ENCODE data around the gene MND1. TPM values are rescaled to one million over a fixed set of nuclear protein-coding genes. Genes with fewer than 3 reads are reported as not detected.

The MND1 gene
- total RNA-seq, 1 donor from 2014 or later = 33.6 TPM

- H3K36me3 Mint-ChIP-seq (ENCODE audit: low read depth) = no peaks in the 10 kb centered on the region
- H3K4me1 Mint-ChIP-seq = no peaks in the 10 kb centered on the region
- TF ChIP-seq CTCF (conservative IDR thresholded peaks at IDR 0.05) = no peak
- no peak overlapping the region for H3K4me3 Mint-ChIP-seq
- no peak overlapping the region for H3K27ac Mint-ChIP-seq (ENCODE audit: unreplicated experiment)
- no peaks in the 10 kb centered on the region for H3K9me3 Mint-ChIP-seq
- H3K27me3 Mint-ChIP-seq (ENCODE audit: low read depth) = no peaks in the 10 kb centered on the region
- no peak for DNase-seq (ENCODE audit: low read depth, low spot score)
Measured at GRCh38 chr4:153438916-153439756, 94.6 kb downstream of the MND1 start.

DNA sequence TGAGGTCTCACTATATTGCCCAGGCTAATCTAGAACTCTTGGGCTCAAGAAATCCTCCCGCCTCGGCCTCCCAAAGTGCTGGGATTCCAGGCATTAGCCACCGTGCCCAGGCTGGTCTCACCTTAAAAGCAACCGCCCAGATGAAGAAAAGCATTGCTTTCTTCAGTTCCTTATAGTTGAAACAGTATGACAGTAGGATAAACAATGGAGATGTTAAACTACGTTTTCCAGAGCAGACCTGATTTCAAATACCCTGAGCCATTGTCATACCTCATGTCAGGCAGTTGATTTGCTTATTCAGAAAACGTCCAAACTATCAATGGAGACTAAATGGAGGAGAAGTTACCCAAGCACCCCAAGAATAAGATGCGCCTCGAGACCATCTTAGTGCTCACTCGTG is 95.3 kb downstream of the MND1 start:
- Mint-ChIP-seq H3K4me3 (no peak overlapping the region), H3K27ac (ENCODE audit: unreplicated experiment) (no peak overlapping the region), H3K27me3 (ENCODE audit: low read depth) (no peaks in the 10 kb centered on the region), H3K36me3 (ENCODE audit: low read depth) (no peaks in the 10 kb centered on the region), H3K9me3 (no peaks in the 10 kb centered on the region), H3K4me1 (no peaks in the 10 kb centered on the region)
- no peak for TF ChIP-seq CTCF (conservative IDR thresholded peaks at IDR 0.05)
- no peak for DNase-seq (ENCODE audit: low read depth, low spot score)

GRCh38 chr4:153440475-153440874 is 96.0 kb downstream of the MND1 start:
- Mint-ChIP-seq H3K4me1 (no peaks in the 10 kb centered on the region), H3K36me3 (ENCODE audit: low read depth) (no peaks in the 10 kb centered on the region), H3K4me3 (no peak overlapping the region), H3K27ac (ENCODE audit: unreplicated experiment) (no peak overlapping the region), H3K9me3 (no peaks in the 10 kb centered on the region), H3K27me3 (ENCODE audit: low read depth) (no peaks in the 10 kb centered on the region)
- DNase-seq (ENCODE audit: low read depth, low spot score) = no peak
- no peak for TF ChIP-seq CTCF (conservative IDR thresholded peaks at IDR 0.05)

DNA sequence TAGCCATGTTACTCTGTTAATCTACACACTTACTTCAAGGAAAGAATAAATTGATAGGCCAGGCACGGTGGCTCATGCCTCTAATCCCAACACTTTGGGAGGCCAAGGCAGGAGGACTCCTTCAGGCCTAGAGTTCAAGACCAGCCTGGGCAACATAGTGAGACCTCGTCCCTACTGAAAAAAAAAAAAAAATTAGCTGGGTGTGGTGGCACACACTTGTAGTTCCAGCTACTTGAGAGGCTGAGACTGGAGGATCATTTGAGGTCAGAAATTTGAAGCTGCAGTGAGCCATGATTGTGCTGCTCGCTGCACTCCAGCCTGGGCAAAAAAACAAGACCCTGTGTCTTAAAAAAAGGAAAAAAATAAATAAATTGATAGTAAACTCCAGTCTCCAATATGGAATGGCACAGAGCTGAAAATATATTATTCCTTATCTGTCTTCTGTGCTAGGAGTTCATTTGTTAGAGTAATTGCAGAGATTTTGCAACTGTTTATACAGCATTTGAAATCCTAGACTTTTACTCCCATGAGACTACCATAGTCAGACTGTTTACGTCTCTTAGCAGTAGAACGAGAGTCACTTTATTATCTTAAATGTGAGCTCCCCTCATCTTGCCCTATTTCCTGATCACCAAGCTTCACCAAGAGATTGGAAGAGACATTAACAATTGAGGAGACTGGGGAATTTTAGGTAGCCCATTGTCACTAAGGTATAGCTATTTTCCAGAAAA is 102.9 kb downstream of the MND1 start:
- H3K9me3 Mint-ChIP-seq = no peaks in the 10 kb centered on the region
- H3K27ac Mint-ChIP-seq (ENCODE audit: unreplicated experiment) = no peak overlapping the region

More for the DNA sequence above, 102.9 kb downstream of the MND1 start:
- H3K4me1 Mint-ChIP-seq = peaks cover 29% of the 10 kb centered on the region
- no peaks in the 10 kb centered on the region for H3K36me3 Mint-ChIP-seq (ENCODE audit: low read depth)
- no peaks in the 10 kb centered on the region for H3K27me3 Mint-ChIP-seq (ENCODE audit: low read depth)
- TF ChIP-seq CTCF (conservative IDR thresholded peaks at IDR 0.05) = no peak
- H3K4me3 Mint-ChIP-seq = no peak overlapping the region
- DNase-seq (ENCODE audit: low read depth, low spot score) = no peak
